ENCODE data around the gene ETF1.

DNA sequence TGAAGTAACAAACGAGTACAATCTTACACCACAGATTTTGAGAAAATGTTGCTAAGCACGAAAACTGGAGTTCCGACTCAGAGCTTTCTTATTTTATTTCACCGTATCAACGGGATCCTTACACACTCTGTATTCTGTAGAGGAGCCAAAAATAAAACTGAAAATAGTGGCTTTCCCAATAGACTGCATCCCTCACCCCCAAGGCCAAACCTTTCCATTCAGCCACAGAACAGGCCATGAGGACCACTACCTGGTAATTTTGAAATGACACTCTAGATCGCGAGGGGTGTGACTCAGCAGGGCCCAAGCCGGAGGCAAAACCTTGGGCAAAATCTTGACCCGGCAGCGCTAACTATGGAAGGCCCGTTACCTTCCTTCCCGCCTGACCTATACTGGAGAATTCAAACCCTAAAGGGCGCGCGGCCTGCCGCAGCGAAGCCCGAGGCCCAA, 31.7 kb upstream of the ETF1 start:
- no peak for TF ChIP-seq POLR2AphosphoS5 (IDR thresholded peaks at IDR 0.05)
- TF ChIP-seq, protein P1, sequence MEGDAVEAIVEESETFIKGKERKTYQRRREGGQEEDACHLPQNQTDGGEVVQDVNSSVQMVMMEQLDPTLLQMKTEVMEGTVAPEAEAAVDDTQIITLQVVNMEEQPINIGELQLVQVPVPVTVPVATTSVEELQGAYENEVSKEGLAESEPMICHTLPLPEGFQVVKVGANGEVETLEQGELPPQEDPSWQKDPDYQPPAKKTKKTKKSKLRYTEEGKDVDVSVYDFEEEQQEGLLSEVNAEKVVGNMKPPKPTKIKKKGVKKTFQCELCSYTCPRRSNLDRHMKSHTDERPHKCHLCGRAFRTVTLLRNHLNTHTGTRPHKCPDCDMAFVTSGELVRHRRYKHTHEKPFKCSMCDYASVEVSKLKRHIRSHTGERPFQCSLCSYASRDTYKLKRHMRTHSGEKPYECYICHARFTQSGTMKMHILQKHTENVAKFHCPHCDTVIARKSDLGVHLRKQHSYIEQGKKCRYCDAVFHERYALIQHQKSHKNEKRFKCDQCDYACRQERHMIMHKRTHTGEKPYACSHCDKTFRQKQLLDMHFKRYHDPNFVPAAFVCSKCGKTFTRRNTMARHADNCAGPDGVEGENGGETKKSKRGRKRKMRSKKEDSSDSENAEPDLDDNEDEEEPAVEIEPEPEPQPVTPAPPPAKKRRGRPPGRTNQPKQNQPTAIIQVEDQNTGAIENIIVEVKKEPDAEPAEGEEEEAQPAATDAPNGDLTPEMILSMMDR (IDR thresholded peaks at IDR 0.05) = no peak
- no peak for TF ChIP-seq POLR2A (IDR thresholded peaks at IDR 0.05)
